Heart left ventricle (tissue), 16 donors: Measurements from ENCODE around the gene RNF145. TPM values are rescaled to one million over a fixed set of nuclear protein-coding genes. Genes with fewer than 3 reads are reported as not detected.

Experiments
- ATAC-seq, 4 donors: fragments of 200-7000 bp; cut with Tn5 transposase; one replicate each; pipeline ENCODE4 v1.9.1; 2020 to 2022; ENCODE audit warnings: moderate library complexity in 4 of 4, mild to moderate bottlenecking in 3 of 4, moderate number of reproducible peaks in 1 of 4
- DNase-seq, 5 donors: peaks; one replicate each; pipeline ENCODE4 v3.0.0-alpha.2; 2020
- H3K27ac ChIP-seq, 12 donors: fragments of 200-600 bp; sonication (generic) in 4 of 12; one replicate each; pipeline versions ENCODE4 v1.5.0 to v1.8.0; 2016 to 2022; ENCODE audit warnings: mild to moderate bottlenecking in 2 of 12
- H3K27me3 ChIP-seq, 9 donors: fragments of 200-600 bp; sonication (generic) in 2 of 9; one replicate each; pipeline versions ENCODE4 v1.5.1 to v1.8.0; 2016 to 2022; ENCODE audit warnings: mild to moderate bottlenecking in 3 of 9
- H3K36me3 ChIP-seq, 9 donors: fragments of 200-600 bp; sonication (generic) in 2 of 9; one replicate each; pipeline versions ENCODE4 v1.5.0 to v1.8.0; 2018 to 2022; ENCODE audit warnings: mild to moderate bottlenecking in 2 of 9
- H3K4me1 ChIP-seq, 12 donors: fragments of 200-600 bp; sonication (generic) in 4 of 12; one replicate each; pipeline versions ENCODE4 v1.5.0 to v1.8.0; 2016 to 2022; ENCODE audit warnings: mild to moderate bottlenecking in 3 of 12
- H3K4me3 ChIP-seq, 12 donors: fragments of 200-600 bp; sonication (generic) in 4 of 12; one replicate each; pipeline versions ENCODE4 v1.5.0 to v1.8.0; 2017 to 2022; ENCODE audit warnings: mild to moderate bottlenecking in 9 of 12, moderate library complexity in 4 of 12
- H3K9me3 ChIP-seq, 12 donors: fragments of 200-600 bp; sonication (generic) in 4 of 12; one replicate each; pipeline versions ENCODE4 v1.5.0 to v1.8.0; 2016 to 2022; ENCODE audit warnings: mild to moderate bottlenecking in 1 of 12
- CTCF ChIP-seq, 12 donors: fragments of 200-600 bp; sonication (generic) in 4 of 12; IDR thresholded peaks; one replicate each; pipeline versions ENCODE4 v1.5.0 to v1.8.0; 2018 to 2022; ENCODE audit warnings: antibody characterized with exemption in 12 of 12, mild to moderate bottlenecking in 5 of 12
- POLR2A ChIP-seq, 2 donors: fragments of 450-650 bp; IDR thresholded peaks; one replicate each; pipeline ENCODE4 v1.6.1; 2017; ENCODE audit warnings: antibody characterized with exemption in 2 of 2, mild to moderate bottlenecking in 2 of 2, moderate library complexity in 2 of 2
- WGBS, 4 donors: extraction: QIAGEN DNeasy Blood & Tissue Kit in 2 of 4; methylation state at CpG; one replicate each; pipeline versions ENCODE4 v1.1.5 to v1.1.7; 2013 to 2018; 5-methylcytosine and 5-hydroxymethylcytosine counted together
- intact Hi-C, 10 donors: fragments of 100-400 bp; cut with DNase I; formaldehyde crosslinking; loops; one replicate each; pipeline versions ENCODE4 v1.11.1 to v1.14.2; 2022
- polyA plus RNA-seq, 2 donors: library from polyadenylated mRNA; stranded (reverse); fragments of 200-250 nt; gene quantifications; one replicate each; pipeline ENCODE4 v1.2.3, GENCODE V29; 2013
- total RNA-seq, 9 donors: library from RNA; depleted of rRNA in 2 of 9; stranded (reverse); fragments of >200 nt in 2 of 9; fragmentation: NEBNext Ultra II Directional in 3 of 9; extraction: Animal tissue kit (Norgen Biotek cat#: 25700) in 3 of 9; gene quantifications; one replicate each; pipeline versions ENCODE4 v1.1.0 to v1.2.4, GENCODE V29; 2016 to 2023
- donor health status: ischemic (EF 13 %, LVEDD 7.1; RV severe dilation, severe dysfunction).
- donor health status: healthy with polysubstance abuse.
- donor health status: DM: no; HTN: yes; CAD: no.
- donor health status: DM: no; HTN: no; CAD: no.
- donor health status: ischemic (EF 25% LVEDD 6.9; RV normal size, moderate dysfunction).
- donor health status: ischemic (EF 25% LVEDD 5.7; RV mildly dilated, moderate dysfunction).
- donor health status: healthy.
- donor health status: DM: yes; HTN: yes; CAD: no.
- donor health status: ischemic (EF 35%, LVEDD 5.7; RV mildly dilated, moderate dysfunction).
- donor health status: nonischemic (EF 11% LVEDD 7.7; RV severe dilation, severe dysfunction).
- donor health status: DM: yes; HTN: yes; CAD: no.
- donor health status: PGD.
- donor health status: ischemic (EF 29% LVEDD 5.4; RV normal size, mild dysfunction).
- donor health status: nonischemic (EF 23%, LVEDD 6.1; RV moderate dilation, normal function).

Gene RNF145
- total and polyA plus RNA-seq, 11 donors, result 6.2 to 69.0 (median 25.2) TPM

- Histone ChIP-seq H3K9me3 (no peaks in the 10 kb centered on the region), H3K27me3 (no peaks in the 10 kb centered on the region), H3K27ac (no peak overlapping the region), H3K4me1 (peaks cover 0 to 5% (median 0%) of the 10 kb centered on the region in 12 donors), H3K4me3 (no peak overlapping the region), H3K36me3 (no peaks in the 10 kb centered on the region)
- intact Hi-C loops, result no loop called here
- DNase-seq (no peak), ATAC-seq (no peak)
- TF ChIP-seq POLR2A (IDR thresholded peaks at IDR 0.05), result no peak
- TF ChIP-seq CTCF (IDR thresholded peaks at IDR 0.05), result no peak
- whole genome bisulfite sequencing, 4 donors, result 77 to 93% (median 84%) methylated on average over 3 of the region's 3 CpGs
Measured at GRCh38 chr5:159227452-159227851, 18.1 kb upstream of the RNF145 start.

- DNase-seq (no peak), ATAC-seq (no peak)
- Histone ChIP-seq H3K4me3 (no peak overlapping the region), H3K9me3 (no peaks in the 10 kb centered on the region), H3K36me3 (no peaks in the 10 kb centered on the region), H3K27ac (no peak overlapping the region), H3K27me3 (no peaks in the 10 kb centered on the region), H3K4me1 (peaks cover 0 to 5% (median 0%) of the 10 kb centered on the region in 12 donors)
- intact Hi-C loops, result no loop called here
- TF ChIP-seq POLR2A (IDR thresholded peaks at IDR 0.05) (no peak), CTCF (IDR thresholded peaks at IDR 0.05) (no peak)
Measured at GRCh38 chr5:159226451-159226850, 17.1 kb upstream of the RNF145 start.

- H3K9me3 ChIP-seq, result no peaks in the 10 kb centered on the region
- 80 to 91% (median 85%) methylated on average over 2 of the region's 2 CpGs for WGBS, 4 donors
- no peak overlapping the region for H3K4me3 ChIP-seq
- H3K27ac ChIP-seq, result no peak overlapping the region
- no peaks in the 10 kb centered on the region for H3K36me3 ChIP-seq
- intact Hi-C loops, result no loop called here
- TF ChIP-seq POLR2A (IDR thresholded peaks at IDR 0.05), result no peak
- TF ChIP-seq CTCF (IDR thresholded peaks at IDR 0.05), result no peak
- DNase-seq (no peak), ATAC-seq (no peak)
- no peaks in the 10 kb centered on the region for H3K27me3 ChIP-seq
- H3K4me1 ChIP-seq, result peaks cover 0 to 5% (median 0%) of the 10 kb centered on the region in 12 donors
Measured at GRCh38 chr5:159224471-159224870, 15.1 kb upstream of the RNF145 start.

- ATAC-seq, result no peak
- no peak for DNase-seq
- WGBS, 4 donors, result 74 to 85% (median 80%) methylated on average over 3 of the region's 3 CpGs
Measured at GRCh38 chr5:159223469-159223868, 14.1 kb upstream of the RNF145 start.

More at GRCh38 chr5:159223469-159223868, 14.1 kb upstream of the RNF145 start:
- Histone ChIP-seq H3K27me3 (no peaks in the 10 kb centered on the region), H3K9me3 (no peaks in the 10 kb centered on the region), H3K27ac (no peak overlapping the region), H3K4me1 (peaks cover 0 to 5% (median 0%) of the 10 kb centered on the region in 12 donors), H3K4me3 (no peak overlapping the region), H3K36me3 (no peaks in the 10 kb centered on the region)
- TF ChIP-seq CTCF (IDR thresholded peaks at IDR 0.05) (no peak), POLR2A (IDR thresholded peaks at IDR 0.05) (no peak)
- intact Hi-C loops, result no loop called here
